Uterus (tissue), 4 donors: Measurements from ENCODE around the gene HARS1. TPM values are rescaled to one million over a fixed set of nuclear protein-coding genes. Genes with fewer than 3 reads are reported as not detected.

Source experiments
- DNase-seq, 2 donors: peaks; one replicate each; pipeline ENCODE4 v3.0.0-alpha.2; 2019 to 2020
- H3K27ac ChIP-seq, 2 donors: fragments of 200-600 bp; sonication (generic); 1 replicate in 1 of 2; 2 replicates in 1 of 2; pipeline ENCODE4 v1.5.1; 2016 to 2018
- H3K27me3 ChIP-seq, 2 donors: fragments of 200-600 bp; sonication (generic); one replicate each; pipeline ENCODE4 v1.5.1; 2018 to 2019; ENCODE audit warnings: control low read depth in 1 of 2
- H3K36me3 ChIP-seq, 2 donors: fragments of 200-600 bp; sonication (generic); one replicate each; pipeline ENCODE4 v1.5.1; 2019; ENCODE audit warnings: control low read depth in 1 of 2
- H3K4me1 ChIP-seq, 2 donors: fragments of 200-600 bp; sonication (generic); one replicate each; pipeline ENCODE4 v1.5.1; 2018 to 2019; ENCODE audit warnings: control low read depth in 1 of 2
- H3K4me3 ChIP-seq, 2 donors: fragments of 200-600 bp; sonication (generic); 1 replicate in 1 of 2; 2 replicates in 1 of 2; pipeline ENCODE4 v1.5.1; 2018 to 2019; ENCODE audit warnings: mild to moderate bottlenecking in 1 of 2
- H3K9me3 ChIP-seq, 2 donors: fragments of 200-600 bp; sonication (generic); one replicate each; pipeline ENCODE4 v1.5.1; 2019; ENCODE audit warnings: control low read depth in 1 of 2
- POLR2A ChIP-seq, 2 donors: fragments of 450-650 bp; IDR thresholded peaks; one replicate each; pipeline ENCODE4 v1.6.1; 2016; ENCODE audit warnings: antibody characterized with exemption in 2 of 2, mild to moderate bottlenecking in 1 of 2, moderate library complexity in 1 of 2
- intact Hi-C: fragments of 100-400 bp; cut with DNase I; formaldehyde crosslinking; loops from one replicate; pipeline ENCODE4 v1.15.1; 2023; ENCODE audit warnings: low total_unique reads
- total RNA-seq, 4 donors: library from RNA; depleted of rRNA in 3 of 4; stranded (reverse); fragments of >200 nt in 3 of 4; gene quantifications; one replicate each; pipeline versions ENCODE4 v1.1.0 to v1.2.4, GENCODE V29; 2014 to 2023
- TF ChIP-seq, protein P1 (sequence below), 4 experiments: fragments of 200-600 bp in 2 of 4; fragments of 450-650 bp in 2 of 4; sonication (generic) in 2 of 4; IDR thresholded peaks; one replicate each; pipeline ENCODE4 v1.5.1; 2016 to 2019; ENCODE audit warnings: antibody characterized with exemption in 4 of 4, mild to moderate bottlenecking in 2 of 4, moderate library complexity in 1 of 4
- donor health status: DM: yes; HTN: yes; CAD: no.

Gene HARS1, protein sequence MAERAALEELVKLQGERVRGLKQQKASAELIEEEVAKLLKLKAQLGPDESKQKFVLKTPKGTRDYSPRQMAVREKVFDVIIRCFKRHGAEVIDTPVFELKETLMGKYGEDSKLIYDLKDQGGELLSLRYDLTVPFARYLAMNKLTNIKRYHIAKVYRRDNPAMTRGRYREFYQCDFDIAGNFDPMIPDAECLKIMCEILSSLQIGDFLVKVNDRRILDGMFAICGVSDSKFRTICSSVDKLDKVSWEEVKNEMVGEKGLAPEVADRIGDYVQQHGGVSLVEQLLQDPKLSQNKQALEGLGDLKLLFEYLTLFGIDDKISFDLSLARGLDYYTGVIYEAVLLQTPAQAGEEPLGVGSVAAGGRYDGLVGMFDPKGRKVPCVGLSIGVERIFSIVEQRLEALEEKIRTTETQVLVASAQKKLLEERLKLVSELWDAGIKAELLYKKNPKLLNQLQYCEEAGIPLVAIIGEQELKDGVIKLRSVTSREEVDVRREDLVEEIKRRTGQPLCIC
- 10 to 100 TPM; 20.3 to 50.5 (median 40.4) TPM for total RNA-seq

DNA sequence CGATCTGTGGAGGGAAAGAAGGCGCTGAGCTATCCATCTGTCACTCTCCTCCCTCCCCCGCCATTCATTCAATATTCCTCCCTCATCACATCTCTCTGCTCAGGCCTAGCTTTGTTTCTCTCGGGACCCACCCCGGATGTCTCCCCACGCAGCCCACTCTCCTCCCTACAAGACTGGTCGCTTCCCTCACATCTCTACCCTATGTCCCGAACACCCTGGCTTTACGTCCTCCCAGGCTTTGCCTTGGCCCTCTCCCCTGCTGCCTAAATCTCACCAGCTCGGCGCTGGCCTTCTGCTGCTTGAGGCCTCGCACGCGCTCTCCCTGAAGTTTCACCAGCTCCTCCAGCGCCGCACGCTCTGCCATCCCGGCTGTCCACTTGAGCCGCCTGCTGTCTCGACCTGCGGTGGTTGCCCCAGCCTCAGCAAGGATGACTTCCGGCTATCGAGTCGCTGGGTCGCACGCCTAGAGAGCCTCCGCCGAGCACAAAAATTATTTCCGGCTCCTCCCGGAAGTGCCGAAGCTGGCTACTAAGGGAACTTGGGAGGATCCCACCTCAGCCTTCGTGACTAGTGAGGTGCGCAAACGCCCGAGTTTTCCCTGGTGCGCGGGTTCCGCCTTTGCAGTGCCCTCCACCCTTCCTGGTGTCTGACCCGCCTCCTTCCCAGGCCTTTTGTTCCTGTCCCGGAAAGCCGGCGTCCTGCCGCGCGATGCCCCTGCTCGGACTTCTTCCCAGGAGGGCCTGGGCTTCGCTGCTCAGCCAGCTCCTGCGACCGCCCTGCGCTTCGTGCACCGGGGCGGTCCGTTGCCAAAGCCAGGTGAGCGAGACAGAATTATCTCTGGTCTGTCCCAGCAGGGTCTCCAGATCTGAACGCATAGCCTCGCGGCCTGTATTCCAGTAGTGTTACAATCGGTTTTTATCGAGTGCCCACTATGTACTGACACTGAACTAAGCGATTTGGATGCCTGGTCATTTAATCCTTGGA lies at the start of gene HARS1, which contains the start of gene HARS2:
TSS of gene HARS1 (minus strand) at position 430 of the 984 bp plus-strand sequence. CDS start at position 364, 66 bp downstream.
TSS of gene HARS2 (plus strand) at position 515 of the 984 bp plus-strand sequence. CDS start at position 709, 194 bp downstream.
- TF ChIP-seq, protein P1, sequence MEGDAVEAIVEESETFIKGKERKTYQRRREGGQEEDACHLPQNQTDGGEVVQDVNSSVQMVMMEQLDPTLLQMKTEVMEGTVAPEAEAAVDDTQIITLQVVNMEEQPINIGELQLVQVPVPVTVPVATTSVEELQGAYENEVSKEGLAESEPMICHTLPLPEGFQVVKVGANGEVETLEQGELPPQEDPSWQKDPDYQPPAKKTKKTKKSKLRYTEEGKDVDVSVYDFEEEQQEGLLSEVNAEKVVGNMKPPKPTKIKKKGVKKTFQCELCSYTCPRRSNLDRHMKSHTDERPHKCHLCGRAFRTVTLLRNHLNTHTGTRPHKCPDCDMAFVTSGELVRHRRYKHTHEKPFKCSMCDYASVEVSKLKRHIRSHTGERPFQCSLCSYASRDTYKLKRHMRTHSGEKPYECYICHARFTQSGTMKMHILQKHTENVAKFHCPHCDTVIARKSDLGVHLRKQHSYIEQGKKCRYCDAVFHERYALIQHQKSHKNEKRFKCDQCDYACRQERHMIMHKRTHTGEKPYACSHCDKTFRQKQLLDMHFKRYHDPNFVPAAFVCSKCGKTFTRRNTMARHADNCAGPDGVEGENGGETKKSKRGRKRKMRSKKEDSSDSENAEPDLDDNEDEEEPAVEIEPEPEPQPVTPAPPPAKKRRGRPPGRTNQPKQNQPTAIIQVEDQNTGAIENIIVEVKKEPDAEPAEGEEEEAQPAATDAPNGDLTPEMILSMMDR (IDR thresholded peaks at IDR 0.05), result no peak
- peak; percentile 29 to 52 for TF ChIP-seq POLR2A (IDR thresholded peaks at IDR 0.05)
- Histone ChIP-seq H3K27ac (peak within 1 kb of the TSS; percentile 73 to 84), H3K4me1 (peaks cover 4 to 13% of the 10 kb centered on the region in 2 donors), H3K27me3 (no peaks in the 10 kb centered on the region), H3K9me3 (no peaks in the 10 kb centered on the region), H3K4me3 (peak within 1 kb of the TSS; percentile 88 to 98), H3K36me3 (no peaks in the 10 kb centered on the region)
- DNase-seq, result peak; percentile 84 to 88
- intact Hi-C loops, result no loop called here

DNA sequence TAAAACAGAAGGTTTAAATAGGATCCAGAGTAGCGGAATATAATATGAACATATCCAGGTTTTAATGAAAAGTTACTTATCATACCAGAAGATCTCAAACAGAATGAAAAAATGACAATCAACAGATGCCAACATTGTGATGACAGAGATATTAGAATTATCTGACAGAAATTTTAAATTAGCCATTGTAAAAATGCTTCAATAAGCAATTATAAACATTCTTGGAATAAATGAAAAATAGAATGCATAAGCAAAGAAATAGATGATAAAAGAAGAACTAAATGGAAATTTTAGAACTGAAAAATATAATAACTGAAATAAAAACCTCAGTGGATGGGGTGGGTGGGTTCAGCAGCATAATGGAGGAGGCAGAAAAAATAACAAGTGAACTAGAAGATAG lies 46.3 kb upstream of the HARS1 start:
- no peak for DNase-seq
- no peaks in the 10 kb centered on the region for H3K4me1 ChIP-seq
- H3K9me3 ChIP-seq, result no peaks in the 10 kb centered on the region
- H3K27me3 ChIP-seq, result no peaks in the 10 kb centered on the region
- TF ChIP-seq POLR2A (IDR thresholded peaks at IDR 0.05), result no peak
- TF ChIP-seq, protein P1 (IDR thresholded peaks at IDR 0.05), result no peak
- H3K4me3 ChIP-seq, result no peak overlapping the region
- no peak overlapping the region for H3K27ac ChIP-seq
- H3K36me3 ChIP-seq, result no peaks in the 10 kb centered on the region
- intact Hi-C loops, result no loop called here

DNA sequence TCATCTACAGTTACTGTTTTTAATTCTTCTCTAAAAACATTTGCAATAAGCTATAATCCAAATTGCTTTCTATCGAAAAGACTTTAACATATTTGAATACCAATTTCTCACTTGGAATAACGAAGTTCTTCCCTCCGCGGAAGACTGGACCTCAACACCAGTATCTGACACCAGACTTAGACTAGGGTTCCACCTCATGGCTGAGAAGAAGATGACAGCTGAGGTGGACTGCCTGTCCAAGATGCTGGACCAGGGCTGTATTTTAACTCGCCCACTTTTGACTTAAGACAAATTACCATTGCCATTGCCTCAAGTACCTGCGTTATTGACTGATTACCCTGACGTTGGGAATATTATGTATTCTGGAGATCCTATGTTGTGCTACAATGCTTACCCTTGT lies 43.2 kb upstream of the HARS1 start:
- no peak for DNase-seq
- H3K27me3 ChIP-seq, result no peaks in the 10 kb centered on the region
- intact Hi-C loops, result no loop called here

DNA sequence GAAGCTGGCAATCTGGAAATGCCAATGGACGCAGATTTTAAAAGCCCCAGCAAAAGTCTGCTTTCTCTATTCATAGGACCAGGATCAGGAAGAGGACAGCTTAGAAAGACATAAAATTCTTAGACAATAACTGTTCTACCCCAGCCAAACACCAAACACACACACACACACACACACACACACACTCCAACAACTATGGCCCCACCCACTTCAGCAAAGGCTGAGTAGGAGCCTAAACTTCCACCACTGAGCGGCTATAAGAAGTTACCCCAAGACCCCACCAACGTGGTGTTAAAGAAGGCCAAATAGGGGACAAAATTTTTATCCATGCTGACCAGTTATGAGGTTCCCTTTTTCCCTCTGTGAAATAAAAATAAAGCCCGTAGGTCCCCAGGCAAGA lies 41.9 kb upstream of the HARS1 start:
- Histone ChIP-seq H3K36me3 (no peaks in the 10 kb centered on the region), H3K4me1 (no peaks in the 10 kb centered on the region), H3K27ac (no peak overlapping the region), H3K27me3 (no peaks in the 10 kb centered on the region), H3K4me3 (no peak overlapping the region), H3K9me3 (no peaks in the 10 kb centered on the region)
- TF ChIP-seq POLR2A (IDR thresholded peaks at IDR 0.05), result no peak
- TF ChIP-seq, protein P1 (IDR thresholded peaks at IDR 0.05), result no peak
- no peak for DNase-seq
- intact Hi-C loops, result no loop called here

More for the DNA sequence above, 43.2 kb upstream of the HARS1 start:
- Histone ChIP-seq H3K4me1 (no peaks in the 10 kb centered on the region), H3K36me3 (no peaks in the 10 kb centered on the region), H3K4me3 (no peak overlapping the region), H3K9me3 (no peaks in the 10 kb centered on the region), H3K27ac (no peak overlapping the region)
- TF ChIP-seq POLR2A (IDR thresholded peaks at IDR 0.05), result no peak
- TF ChIP-seq, protein P1 (IDR thresholded peaks at IDR 0.05), result peak in 3 of 4 experiments; percentile 26 to 39 (median 36)
